Measurements from ENCODE around the gene NCF4.

NCF4 gene

GRCh38 chr22:36838119-36839030 is 22.4 kb upstream of the NCF4 start:
- DNase-seq (ENCODE audit: low spot score): no peak

- DNase-seq (ENCODE audit: low spot score): no peak
These were observed 21.3 kb upstream of the NCF4 start for GRCh38 chr22:36839356-36840073.

GRCh38 chr22:36840106-36840505 is 20.7 kb upstream of the NCF4 start:
- DNase-seq (ENCODE audit: low spot score): no peak

- no peak for DNase-seq (ENCODE audit: low spot score)
These were observed 14.5 kb upstream of the NCF4 start for GRCh38 chr22:36846271-36846670.

- no peak for DNase-seq (ENCODE audit: low spot score)
These were observed 13.9 kb upstream of the NCF4 start for GRCh38 chr22:36846949-36847348.

GRCh38 chr22:36850056-36850455 is 10.8 kb upstream of the NCF4 start:
- no peak for DNase-seq (ENCODE audit: low spot score)

- DNase-seq (ENCODE audit: low spot score): no peak
These were observed 10.1 kb upstream of the NCF4 start for GRCh38 chr22:36850682-36851081.

GRCh38 chr22:36852056-36852973 is 8.5 kb upstream of the NCF4 start:
- DNase-seq (ENCODE audit: low spot score): no peak

GRCh38 chr22:36853407-36854099 is 7.3 kb upstream of the NCF4 start:
- peak; percentile 75 for DNase-seq (ENCODE audit: low spot score)

- no peak for DNase-seq (ENCODE audit: low spot score)
These were observed 5.3 kb upstream of the NCF4 start for GRCh38 chr22:36855478-36855877.

GRCh38 chr22:36856121-36856791 is 4.5 kb upstream of the NCF4 start:
- DNase-seq (ENCODE audit: low spot score): peak; percentile 84

GRCh38 chr22:36856792-36857135 is 4.0 kb upstream of the NCF4 start:
- no peak for DNase-seq (ENCODE audit: low spot score)

GRCh38 chr22:36858156-36858555 is 2.6 kb upstream of the NCF4 start:
- DNase-seq (ENCODE audit: low spot score): no peak

- DNase-seq (ENCODE audit: low spot score): no peak
These were observed 1.8 kb upstream of the NCF4 start for GRCh38 chr22:36858966-36859365.

GRCh38 chr22:36860017-36860416 is 789 bp upstream of the NCF4 start:
- DNase-seq (ENCODE audit: low spot score): no peak

- no peak for DNase-seq (ENCODE audit: low spot score)
These were observed 377 bp upstream of the NCF4 start for GRCh38 chr22:36860438-36860820.

GRCh38 chr22:36862251-36863242 is 1.7 kb downstream of the NCF4 start:
- no peak for DNase-seq (ENCODE audit: low spot score)

- DNase-seq (ENCODE audit: low spot score): no peak
These were observed 2.5 kb downstream of the NCF4 start for GRCh38 chr22:36863281-36863680.

- no peak for DNase-seq (ENCODE audit: low spot score)
These were observed 3.2 kb downstream of the NCF4 start for GRCh38 chr22:36863979-36864378.

Measured in COLO829 (cell line).